Kidney (tissue), 14 donors: ENCODE measurements around the gene KCTD4. TPM values are rescaled to one million over a fixed set of nuclear protein-coding genes. Genes with fewer than 3 reads are reported as not detected.

Source experiments
- DNase-seq, 5 donors: peaks; one replicate each; pipeline ENCODE4 v3.0.0-alpha.2; 2013 to 2020
- FAIRE-seq: peaks from 2 replicates; lab custom pipeline; 2012; peaks lifted over from hg19 to GRCh38; lab: Jason Lieb, UNC
- H3K27ac ChIP-seq, 2 donors: one replicate each; pipeline ENCODE4 v1.7.0; 2013; ENCODE audit warnings: low read depth in 2 of 2, low read length in 2 of 2, inconsistent platforms in 1 of 2
- H3K27me3 ChIP-seq: one replicate; pipeline ENCODE4 v1.7.1; 2013; ENCODE audit warnings: low read length, inconsistent platforms; ENCODE audit not compliant: control insufficient read depth, insufficient read depth
- H3K36me3 ChIP-seq, 3 donors: one replicate each; pipeline versions ENCODE4 v1.7.0 to v1.7.1; 2013; ENCODE audit warnings: low read length in 3 of 3, control low read depth in 1 of 3, inconsistent platforms in 1 of 3; ENCODE audit not compliant: insufficient read depth in 3 of 3, control insufficient read depth in 2 of 3
- H3K4me1 ChIP-seq, 3 donors: one replicate each; pipeline versions ENCODE4 v1.7.0 to v1.7.1; 2013; ENCODE audit warnings: low read length in 3 of 3, inconsistent platforms in 1 of 3, low read depth in 1 of 3; ENCODE audit not compliant: control insufficient read depth in 2 of 3, insufficient read depth in 2 of 3
- H3K4me3 ChIP-seq, 3 donors: one replicate each; pipeline versions ENCODE4 v1.7.0 to v1.8.1; 2013; ENCODE audit warnings: low read length in 3 of 3, control low read depth in 1 of 3, inconsistent platforms in 1 of 3
- H3K9ac ChIP-seq, 3 donors: one replicate each; pipeline versions ENCODE4 v1.7.0 to v1.7.1; 2013; ENCODE audit warnings: low read length in 3 of 3, control low read depth in 1 of 3, inconsistent platforms in 1 of 3
- H3K9me3 ChIP-seq, 3 donors: one replicate each; pipeline versions ENCODE4 v1.7.0 to v1.7.1; 2013; ENCODE audit warnings: low read length in 3 of 3, control low read depth in 1 of 3, inconsistent platforms in 1 of 3; ENCODE audit not compliant: control insufficient read depth in 2 of 3, insufficient read depth in 1 of 3
- intact Hi-C: fragments of 100-400 bp; cut with DNase I; formaldehyde crosslinking; loops from one replicate; pipeline ENCODE4 v1.11.1; 2022
- polyA plus RNA-seq: library from polyadenylated mRNA; stranded (reverse); fragments of 350-450 nt; fragmentation: Illumina TruSeq; extraction: RNeasy Lipid Tissue Mini Kit (QIAGEN cat#74804); gene quantifications from one replicate; pipeline ENCODE4 v1.2.3, GENCODE V29; 2014; ENCODE audit warnings: low read depth, low replicate concordance; ENCODE audit not compliant: insufficient read depth
- total RNA-seq: library from RNA; stranded (reverse); fragmentation: NEBNext Ultra II Directional; extraction: Animal tissue kit (Norgen Biotek cat#: 25700); gene quantifications from one replicate; pipeline ENCODE4 v1.2.1, GENCODE V29; 2021
- TF ChIP-seq, protein P1 (sequence below): IDR thresholded peaks from 3 replicates; pipeline ENCODE4 v1.5.1; 2012; ENCODE audit warnings: mild to moderate bottlenecking, moderate library complexity, borderline replicate concordance; ENCODE audit not compliant: insufficient read depth; ENCODE audit errors: extremely low read depth
- donor health status: control.
- donor health status: control.
- donor health status: control.
- donor health status: control.
- donor health status: control.
- donor health status: DM: yes; HTN: yes; CAD: no.
- donor health status: Normal renal cell carcinoma (clear cell type).

The KCTD4 gene
- total and polyA plus RNA-seq, 2 donors from 2014 or later: 0.22 to 0.34 TPM

DNA sequence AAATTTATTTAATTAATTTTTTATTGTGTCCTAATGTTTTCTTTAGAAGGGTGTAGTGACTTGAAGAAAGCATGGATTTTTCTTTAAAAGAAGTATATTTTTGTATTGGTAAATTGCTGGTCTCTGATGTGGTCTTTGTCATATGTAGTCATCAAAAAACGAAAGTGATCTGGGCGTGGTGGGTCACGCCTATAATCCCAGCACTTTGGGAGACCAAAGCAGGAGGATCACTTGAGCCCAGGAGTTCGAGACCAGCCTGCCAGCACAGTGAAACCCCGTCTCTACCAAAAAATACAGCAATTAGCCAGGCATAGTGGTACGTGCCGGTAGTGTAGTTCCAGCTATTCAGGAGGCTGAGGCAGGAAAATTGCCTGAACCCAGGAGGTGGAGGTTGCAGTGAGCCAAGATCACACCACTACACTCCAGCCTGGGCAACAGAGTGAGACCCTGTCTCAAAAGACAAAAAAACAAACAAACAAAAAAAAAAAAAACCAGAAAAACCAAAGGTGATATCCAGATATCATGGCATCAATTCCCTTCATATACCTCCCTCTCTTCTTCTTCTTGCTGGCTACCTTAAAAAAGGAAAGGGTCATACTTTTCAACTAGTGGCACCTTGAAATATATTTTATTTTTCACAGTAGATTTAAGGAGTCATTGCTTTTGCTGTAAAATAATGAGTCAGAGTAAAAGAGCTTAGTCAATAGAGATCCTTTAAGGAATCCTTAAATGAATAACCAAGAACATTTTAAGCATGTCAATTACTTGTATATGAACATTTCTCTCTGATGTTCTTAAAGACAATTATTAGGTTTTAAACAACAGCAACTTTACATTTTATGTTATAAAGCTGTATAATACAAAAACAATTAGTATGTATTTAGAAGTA, 19.9 kb downstream of the KCTD4 start:
- DNase-seq: no peak
- no peak overlapping the region for H3K27ac ChIP-seq
- no peak overlapping the region for H3K4me3 ChIP-seq
- no peaks in the 10 kb centered on the region for H3K9me3 ChIP-seq
- peaks cover 0 to 8% (median 0%) of the 10 kb centered on the region in 3 donors for H3K4me1 ChIP-seq
- intact Hi-C loops: no loop called here
- H3K36me3 ChIP-seq: no peaks in the 10 kb centered on the region
- TF ChIP-seq, protein P1, sequence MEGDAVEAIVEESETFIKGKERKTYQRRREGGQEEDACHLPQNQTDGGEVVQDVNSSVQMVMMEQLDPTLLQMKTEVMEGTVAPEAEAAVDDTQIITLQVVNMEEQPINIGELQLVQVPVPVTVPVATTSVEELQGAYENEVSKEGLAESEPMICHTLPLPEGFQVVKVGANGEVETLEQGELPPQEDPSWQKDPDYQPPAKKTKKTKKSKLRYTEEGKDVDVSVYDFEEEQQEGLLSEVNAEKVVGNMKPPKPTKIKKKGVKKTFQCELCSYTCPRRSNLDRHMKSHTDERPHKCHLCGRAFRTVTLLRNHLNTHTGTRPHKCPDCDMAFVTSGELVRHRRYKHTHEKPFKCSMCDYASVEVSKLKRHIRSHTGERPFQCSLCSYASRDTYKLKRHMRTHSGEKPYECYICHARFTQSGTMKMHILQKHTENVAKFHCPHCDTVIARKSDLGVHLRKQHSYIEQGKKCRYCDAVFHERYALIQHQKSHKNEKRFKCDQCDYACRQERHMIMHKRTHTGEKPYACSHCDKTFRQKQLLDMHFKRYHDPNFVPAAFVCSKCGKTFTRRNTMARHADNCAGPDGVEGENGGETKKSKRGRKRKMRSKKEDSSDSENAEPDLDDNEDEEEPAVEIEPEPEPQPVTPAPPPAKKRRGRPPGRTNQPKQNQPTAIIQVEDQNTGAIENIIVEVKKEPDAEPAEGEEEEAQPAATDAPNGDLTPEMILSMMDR: no peak
- H3K27me3 ChIP-seq: no peaks in the 10 kb centered on the region
- no peak overlapping the region for H3K9ac ChIP-seq
- FAIRE-seq: no peak

DNA sequence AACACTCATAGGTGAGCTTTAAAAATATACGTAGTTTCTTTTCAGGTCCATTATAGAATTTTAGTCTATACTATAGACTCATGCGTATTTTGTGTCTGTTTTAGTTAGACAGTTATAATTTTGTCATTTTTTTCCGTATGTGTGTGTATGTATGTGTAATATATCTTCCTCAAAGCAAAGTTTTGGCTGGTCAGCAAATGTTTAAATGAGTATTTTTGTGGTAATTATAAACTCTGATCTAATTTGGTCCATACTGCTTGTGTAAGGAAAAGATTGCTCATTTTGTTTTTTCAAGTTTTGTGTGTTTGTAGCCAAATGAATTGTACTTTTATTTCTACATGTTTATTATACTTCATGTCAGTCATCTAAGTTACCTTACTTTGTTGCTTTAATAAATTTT, 20.5 kb downstream of the KCTD4 start:
- Histone ChIP-seq H3K36me3 (no peaks in the 10 kb centered on the region), H3K27ac (no peak overlapping the region), H3K9ac (no peak overlapping the region), H3K27me3 (no peaks in the 10 kb centered on the region), H3K4me1 (peaks cover 0 to 8% (median 0%) of the 10 kb centered on the region in 3 donors), H3K4me3 (no peak overlapping the region), H3K9me3 (no peaks in the 10 kb centered on the region)
- intact Hi-C loops: no loop called here
- no peak for DNase-seq
- TF ChIP-seq, protein P1: no peak
- peak; percentile 44 for FAIRE-seq

DNA sequence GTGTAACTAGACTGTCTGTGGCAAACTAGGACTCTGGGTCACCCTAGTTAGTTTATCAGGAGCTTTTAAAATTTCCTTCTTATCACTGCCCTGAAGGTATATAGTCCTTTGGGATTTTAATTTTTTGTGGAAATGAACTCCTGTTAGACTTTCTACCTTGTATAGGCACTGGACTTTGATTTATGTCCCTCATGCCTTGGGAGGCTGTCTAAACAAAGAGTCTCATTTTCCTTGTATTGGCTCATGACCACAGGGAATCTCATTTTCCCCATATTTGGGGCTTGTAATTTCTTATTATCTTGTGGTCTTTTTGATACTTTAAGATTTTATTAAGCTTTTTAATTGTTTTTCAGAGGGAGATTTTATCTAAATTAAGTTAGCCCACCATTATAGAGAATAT, 21.4 kb downstream of the KCTD4 start:
- TF ChIP-seq, protein P1: no peak
- no peak for FAIRE-seq
- intact Hi-C loops: no loop called here

More for the DNA sequence above, 21.4 kb downstream of the KCTD4 start:
- Histone ChIP-seq H3K4me1 (peaks cover 0 to 8% (median 0%) of the 10 kb centered on the region in 3 donors), H3K27ac (no peak overlapping the region), H3K4me3 (no peak overlapping the region), H3K27me3 (no peaks in the 10 kb centered on the region), H3K36me3 (no peaks in the 10 kb centered on the region), H3K9me3 (no peaks in the 10 kb centered on the region), H3K9ac (no peak overlapping the region)
- peak in 3 of 5 donors; percentile 14 to 70 (median 60) for DNase-seq
